Stimulated activated CD8-positive, alpha-beta memory T cell treated with anti-CD3 and anti-CD28 coated beads, Interleukin-12 subunit alpha, Interleukin-12 subunit beta, amount 100 ng/mL, for 24 hours (primary cell): ENCODE measurements around the gene SKP2.
"Not testable (repeated sequence)": the region's sequence is repeated elsewhere in the genome, so short reads cannot be mapped to it uniquely, and the experiment has no call there.

Source experiments
- DNase-seq: peaks from one replicate; pipeline ENCODE4 v3.0.0-alpha.2; 2020; ENCODE audit errors: extremely low read depth

The SKP2 gene

GRCh38 chr5:36156619-36157018, 4.7 kb downstream of the SKP2 start:
- no peak for DNase-seq

GRCh38 chr5:36158144-36158543, 6.2 kb downstream of the SKP2 start:
- no peak for DNase-seq

DNA sequence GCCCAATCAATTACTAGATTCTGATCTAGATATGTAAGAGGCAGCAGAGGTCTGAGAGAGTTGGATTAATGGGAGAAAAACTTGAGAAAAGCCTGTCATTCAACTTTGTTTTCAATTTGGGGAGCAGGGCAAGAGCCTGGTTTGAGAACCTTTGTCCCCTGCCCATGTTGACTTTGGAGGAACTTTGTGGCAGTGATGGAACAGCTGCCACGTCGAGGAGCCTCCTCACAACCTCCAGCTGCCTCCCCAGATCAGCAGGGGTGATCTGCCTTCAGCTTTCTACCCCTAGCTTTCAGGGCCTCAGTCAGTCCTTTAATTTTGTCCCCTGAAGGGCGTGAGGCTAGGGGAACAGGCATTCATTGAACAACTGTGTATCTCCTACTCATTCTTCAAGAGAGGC, 8.7 kb downstream of the SKP2 start:
- no peak for DNase-seq

DNA sequence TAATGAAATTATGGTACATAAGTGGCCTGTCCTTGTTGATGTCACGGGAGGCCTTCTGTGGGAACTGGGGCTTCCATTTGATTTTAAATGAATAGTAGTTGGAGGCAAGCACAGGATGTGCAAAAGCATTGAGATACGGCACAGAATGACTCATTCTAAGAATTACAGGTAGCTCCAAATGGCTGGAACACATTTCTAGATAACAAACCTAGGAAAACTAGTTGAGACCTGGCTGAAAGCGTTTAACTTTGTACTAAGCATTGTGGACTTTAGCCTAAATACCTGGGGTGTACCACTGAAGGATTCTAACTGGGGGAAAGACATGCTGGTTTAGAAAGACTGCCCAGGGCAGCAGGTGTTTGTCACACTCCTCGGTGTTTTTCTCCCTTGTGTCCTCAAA, 9.4 kb downstream of the SKP2 start:
- DNase-seq = no peak

DNA sequence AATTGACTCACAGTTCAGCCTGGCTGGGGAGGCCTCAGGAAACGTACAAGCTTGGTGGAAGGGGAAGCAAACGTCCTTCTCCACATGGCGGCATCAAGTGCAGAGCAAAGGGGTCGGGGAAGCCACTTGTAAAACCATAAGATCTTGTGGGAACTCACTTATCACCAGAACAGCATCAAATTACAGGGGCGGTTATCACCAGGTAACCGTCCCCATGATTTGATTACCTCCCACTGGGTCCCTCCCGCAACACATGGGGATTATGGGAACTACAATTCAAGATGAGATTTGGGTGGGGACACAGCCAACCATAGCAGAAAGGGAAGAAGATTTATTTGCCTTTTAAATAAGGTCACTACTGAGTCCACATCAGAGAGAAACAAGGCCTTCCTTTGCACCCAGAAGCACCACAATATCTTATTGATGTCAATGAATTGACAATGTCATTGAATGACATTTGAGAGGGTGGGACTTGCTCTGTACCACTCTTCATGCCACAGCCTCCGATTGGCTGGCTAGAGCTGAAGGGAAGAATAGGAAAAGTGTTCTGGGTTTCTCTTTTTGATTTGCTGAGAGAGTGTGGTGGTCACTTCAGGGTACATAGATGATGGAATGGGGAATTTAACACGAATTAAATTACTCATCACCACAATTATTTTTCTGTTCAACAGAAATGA, 11.0 kb downstream of the SKP2 start:
- no peak for DNase-seq

GRCh38 chr5:36164461-36164860, 12.6 kb downstream of the SKP2 start:
- DNase-seq = no peak

GRCh38 chr5:36168737-36169136, 16.8 kb downstream of the SKP2 start:
- DNase-seq = no peak

DNA sequence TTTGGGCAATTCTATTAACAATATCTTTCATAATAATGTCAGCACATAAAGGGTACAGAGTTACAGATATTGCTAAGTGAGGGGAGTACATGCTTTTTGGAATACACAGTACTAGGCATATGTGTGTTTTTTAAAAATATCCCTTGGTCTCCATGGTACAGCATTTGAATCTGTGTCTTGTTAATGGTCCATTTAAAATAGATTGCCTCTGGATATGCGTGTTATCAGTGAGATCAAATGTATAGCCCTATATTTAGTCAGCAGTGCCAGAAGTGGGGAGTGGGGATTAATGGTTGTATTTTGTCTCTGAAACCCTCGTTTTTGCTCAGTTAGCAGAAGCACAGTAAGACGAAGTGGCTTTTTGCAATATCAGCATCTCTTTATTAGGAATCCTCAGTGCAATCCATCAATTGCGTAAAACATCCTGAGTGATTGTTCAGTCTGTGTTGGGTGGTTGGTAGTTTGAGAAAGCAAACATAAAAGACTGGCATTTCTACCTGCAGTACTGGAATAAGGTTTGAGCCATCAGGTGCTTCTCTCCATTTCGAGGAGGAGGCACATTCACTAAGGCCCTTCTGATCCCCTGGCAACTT, 19.0 kb downstream of the SKP2 start:
- no peak for DNase-seq

DNA sequence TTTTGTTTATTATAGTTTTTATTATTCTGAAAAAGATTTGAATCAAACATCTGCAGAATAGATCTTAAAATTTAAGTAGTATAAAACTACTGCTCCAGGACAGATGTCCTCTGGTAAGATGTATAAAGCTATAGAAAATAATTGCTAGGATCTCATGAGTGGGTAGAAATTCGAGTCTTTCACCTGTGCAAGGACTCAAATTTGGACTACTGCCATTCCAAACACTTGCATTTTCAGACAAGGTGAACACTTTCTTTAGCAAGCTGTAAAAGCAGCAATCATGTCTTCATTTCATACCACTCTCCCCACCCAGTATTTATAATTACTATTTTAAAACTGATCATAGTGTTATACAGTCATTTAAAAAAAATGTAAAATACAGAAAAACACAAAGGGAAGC, 20.7 kb downstream of the SKP2 start:
- no peak for DNase-seq

DNA sequence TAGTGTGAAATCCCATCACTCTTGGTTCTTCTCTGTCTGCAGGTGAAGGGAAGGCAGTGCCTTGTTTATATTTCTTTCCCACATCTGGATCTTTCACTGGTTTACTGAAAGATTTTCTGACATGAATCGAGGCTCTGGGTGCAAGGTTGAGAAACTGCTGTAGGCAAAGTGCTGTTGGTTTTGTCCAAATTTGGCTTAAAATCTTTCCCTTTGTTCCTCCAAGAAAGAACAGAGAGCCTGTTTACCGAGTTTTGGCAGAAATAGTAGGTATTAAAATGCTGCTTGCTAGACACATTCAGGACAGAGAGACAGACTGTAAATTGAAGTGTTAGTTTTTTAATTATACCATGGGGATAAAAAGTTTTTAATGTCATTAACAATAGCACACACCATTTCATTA, 21.5 kb downstream of the SKP2 start:
- no peak for DNase-seq

GRCh38 chr5:36174119-36174518, 22.2 kb downstream of the SKP2 start:
- DNase-seq = no peak

- DNase-seq = no peak
These were observed 23.1 kb downstream of the SKP2 start for GRCh38 chr5:36175043-36175442.

DNA sequence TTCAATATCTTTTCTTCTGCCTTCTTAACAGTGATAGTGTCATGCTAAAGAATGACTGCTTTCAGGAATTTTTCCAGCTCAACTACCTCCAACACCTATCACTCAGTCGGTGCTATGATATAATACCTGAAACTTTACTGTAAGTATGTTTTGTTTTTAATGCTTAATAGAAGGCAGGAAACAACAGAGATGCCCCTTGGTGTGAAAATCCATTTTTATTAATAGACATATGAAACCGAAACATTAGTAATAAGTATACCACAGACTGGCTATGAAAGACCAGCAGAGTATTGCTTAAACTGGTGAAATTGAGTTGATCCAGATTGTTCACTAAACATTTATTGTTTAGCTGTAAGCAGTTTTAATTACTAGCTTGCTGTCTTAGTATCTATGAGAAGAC, 25.2 kb downstream of the SKP2 start:
- DNase-seq = no peak

- DNase-seq = no peak
These were observed 26.0 kb downstream of the SKP2 start for GRCh38 chr5:36177715-36178523.

DNA sequence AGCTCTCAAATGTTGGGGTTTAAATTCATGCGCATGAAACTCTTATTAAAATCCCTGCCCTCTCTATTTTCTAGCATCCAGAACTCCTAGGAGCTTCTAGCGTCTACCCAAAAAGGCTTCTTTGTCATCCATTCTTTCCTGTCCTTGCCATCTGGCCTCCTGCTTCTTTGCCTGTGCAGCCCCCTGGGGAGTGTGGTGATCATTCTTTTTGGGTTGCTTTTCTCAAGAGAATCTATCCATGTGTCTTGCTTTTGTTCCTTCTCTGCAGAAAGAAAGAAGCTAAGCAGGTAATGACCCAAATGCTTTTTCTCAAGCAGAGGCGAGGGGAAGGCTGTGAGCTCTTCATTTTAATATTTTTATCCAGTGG, 26.6 kb downstream of the SKP2 start:
- DNase-seq = no peak

DNA sequence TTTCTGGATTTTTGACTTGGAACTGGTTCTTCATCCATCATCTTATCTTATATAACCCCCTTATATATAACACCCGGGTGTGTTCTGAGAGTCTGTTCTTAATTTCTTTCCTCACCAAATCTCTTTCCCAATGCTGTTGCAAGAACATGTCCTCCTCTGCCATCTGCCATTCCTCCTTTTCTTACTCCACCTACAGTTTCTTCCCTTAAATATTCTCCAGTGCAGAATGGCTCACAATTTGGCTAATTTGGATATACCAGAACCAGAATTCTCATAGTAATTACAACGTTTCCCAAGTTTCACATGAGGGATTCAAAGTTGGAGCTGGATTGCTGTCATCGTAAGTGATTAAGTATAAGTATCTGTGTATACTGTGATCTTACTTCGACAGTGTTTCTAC, 28.0 kb downstream of the SKP2 start:
- DNase-seq = no peak

- no peak for DNase-seq
These were observed 28.8 kb downstream of the SKP2 start for GRCh38 chr5:36180556-36181350.

GRCh38 chr5:36181774-36182173, 29.9 kb downstream of the SKP2 start:
- no peak for DNase-seq

GRCh38 chr5:36184408-36184807, 32.5 kb downstream of the SKP2 start:
- not testable (repeated sequence) for DNase-seq

- no peak for DNase-seq
These were observed 41.8 kb downstream of the SKP2 start for GRCh38 chr5:36193746-36194145.

DNA sequence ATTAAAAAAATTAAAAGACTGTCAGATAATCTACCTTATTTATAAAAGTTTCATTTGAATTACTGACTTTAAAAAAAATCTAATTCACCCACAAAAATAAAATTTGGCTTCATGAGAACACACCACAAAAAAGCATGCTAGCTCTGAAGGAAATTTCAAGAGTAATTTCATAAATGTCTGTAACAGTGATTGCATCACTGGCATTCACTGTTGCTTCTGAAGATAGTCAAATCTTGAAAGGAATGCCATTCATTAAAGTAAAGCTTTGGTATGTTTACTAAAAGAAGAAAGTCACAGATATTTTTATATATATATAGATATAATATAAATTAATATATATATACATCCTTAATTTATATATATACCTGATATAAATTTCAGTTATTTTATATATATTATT, 46.4 kb downstream of the SKP2 start:
- DNase-seq = no peak

GRCh38 chr5:36198783-36199182, 46.9 kb downstream of the SKP2 start:
- not testable (repeated sequence) for DNase-seq
